Gastroesophageal sphincter (tissue), 3 donors: Measurements from ENCODE around the gene LIN7C.

ENCODE experiments used
- EP300 ChIP-seq: sonication (generic); formaldehyde crosslinking; IDR thresholded peaks from one replicate; pipeline ENCODE4 v1.6.1; 2017; ENCODE audit warnings: antibody characterized with exemption, mild to moderate bottlenecking
- POLR2A ChIP-seq, 2 donors: fragments of 450-650 bp; IDR thresholded peaks; one replicate each; pipeline ENCODE4 v1.6.1; 2017; ENCODE audit warnings: antibody characterized with exemption in 2 of 2, mild to moderate bottlenecking in 2 of 2, moderate library complexity in 1 of 2
- POLR2AphosphoS5 ChIP-seq: sonication (generic); formaldehyde crosslinking; IDR thresholded peaks from one replicate; pipeline ENCODE4 v1.6.1; 2017; ENCODE audit warnings: antibody characterized with exemption
- TF ChIP-seq, protein P1 (sequence below), 4 experiments: fragments of 200-600 bp in 2 of 4; fragments of 450-650 bp in 2 of 4; sonication (generic) in 1 of 4; IDR thresholded peaks; one replicate each; pipeline ENCODE4 v1.5.1; 2017 to 2019; ENCODE audit warnings: antibody characterized with exemption in 4 of 4, mild to moderate bottlenecking in 2 of 4, moderate library complexity in 2 of 4

DNA sequence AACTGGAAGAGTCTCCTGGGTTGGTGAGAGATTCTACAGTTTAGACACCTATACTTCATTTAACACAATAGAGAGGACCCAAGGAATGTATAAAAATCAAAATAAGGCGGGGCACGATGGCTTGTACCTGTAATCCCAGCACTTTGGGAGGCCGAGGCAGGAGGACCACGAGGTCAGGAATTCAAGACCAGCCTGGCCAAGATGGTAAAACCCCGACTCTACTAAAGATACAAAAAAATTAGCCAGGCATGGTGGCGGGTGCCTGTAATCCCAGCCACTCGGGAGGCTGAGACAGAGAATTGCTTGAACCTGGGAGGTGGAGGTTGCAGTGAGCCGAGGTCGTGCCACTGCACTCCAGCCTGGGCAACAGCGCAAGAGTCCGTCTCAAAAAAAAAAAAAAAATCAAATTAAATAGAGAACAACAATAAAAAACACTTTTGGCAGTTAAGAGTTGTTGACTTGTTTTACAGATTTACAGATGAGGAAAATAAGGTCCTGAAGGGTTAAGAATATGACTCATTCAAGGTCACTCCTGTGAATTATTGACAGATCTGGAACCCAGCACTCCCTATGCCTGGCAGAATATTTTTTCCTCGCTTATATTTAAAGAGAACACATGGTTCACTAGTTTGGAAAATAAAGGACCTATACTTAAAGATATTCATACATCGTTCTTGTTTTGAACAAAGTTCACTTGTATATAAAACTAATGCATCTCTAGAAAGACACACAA lies 39.2 kb downstream of the LIN7C start:
- TF ChIP-seq, protein P1, sequence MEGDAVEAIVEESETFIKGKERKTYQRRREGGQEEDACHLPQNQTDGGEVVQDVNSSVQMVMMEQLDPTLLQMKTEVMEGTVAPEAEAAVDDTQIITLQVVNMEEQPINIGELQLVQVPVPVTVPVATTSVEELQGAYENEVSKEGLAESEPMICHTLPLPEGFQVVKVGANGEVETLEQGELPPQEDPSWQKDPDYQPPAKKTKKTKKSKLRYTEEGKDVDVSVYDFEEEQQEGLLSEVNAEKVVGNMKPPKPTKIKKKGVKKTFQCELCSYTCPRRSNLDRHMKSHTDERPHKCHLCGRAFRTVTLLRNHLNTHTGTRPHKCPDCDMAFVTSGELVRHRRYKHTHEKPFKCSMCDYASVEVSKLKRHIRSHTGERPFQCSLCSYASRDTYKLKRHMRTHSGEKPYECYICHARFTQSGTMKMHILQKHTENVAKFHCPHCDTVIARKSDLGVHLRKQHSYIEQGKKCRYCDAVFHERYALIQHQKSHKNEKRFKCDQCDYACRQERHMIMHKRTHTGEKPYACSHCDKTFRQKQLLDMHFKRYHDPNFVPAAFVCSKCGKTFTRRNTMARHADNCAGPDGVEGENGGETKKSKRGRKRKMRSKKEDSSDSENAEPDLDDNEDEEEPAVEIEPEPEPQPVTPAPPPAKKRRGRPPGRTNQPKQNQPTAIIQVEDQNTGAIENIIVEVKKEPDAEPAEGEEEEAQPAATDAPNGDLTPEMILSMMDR (IDR thresholded peaks at IDR 0.05) = no peak
- TF ChIP-seq EP300 (no peak), POLR2AphosphoS5 (no peak), POLR2A (IDR thresholded peaks at IDR 0.05) (no peak)
